Panc1 (cell line): ENCODE measurements around the gene KDM5A. TPM values are rescaled to one million over a fixed set of nuclear protein-coding genes. Genes with fewer than 3 reads are reported as not detected.

Experiments used
- ATAC-seq: fragments of 200-7000 bp; cut with Tn5 transposase; 2 replicates; pipeline ENCODE4 v1.9.1; 2020; ENCODE audit warnings: mild to moderate bottlenecking, moderate library complexity
- BruUV-seq: library from RNA; stranded (reverse); fragments of 400-500 nt; replicated peaks from 2 replicates; lab custom pipeline; 2021; lab: Mats Ljungman, UMichigan
- CTCF ChIA-PET: fragments of 300-600 bp; sonication (Branson Sonifier 250); formaldehyde crosslinking; loops from one replicate; lab custom pipeline; 2022; ENCODE audit warnings: antibody characterized with exemption; lab: Charles Lee
- POLR2A ChIA-PET: fragments of 300-600 bp; sonication (Branson Sonifier 250); formaldehyde crosslinking; loops from one replicate; lab custom pipeline; 2022; ENCODE audit warnings: antibody characterized with exemption; lab: Charles Lee
- DNase-seq: peaks from one replicate; pipeline ENCODE4 v3.0.0-alpha.2; 2010; ENCODE audit warnings: low read depth, low spot score
- H3K27ac ChIP-seq: 2 replicates; pipeline ENCODE4 v1.5.1; 2011; ENCODE audit warnings: mild to moderate bottlenecking, low read length, inconsistent platforms
- H3K27me3 ChIP-seq: fragments of 200-500 bp; sonication (Bioruptor generic); 2 replicates; pipeline ENCODE4 v1.6.0; 2014; ENCODE audit warnings: low read length, inconsistent platforms; ENCODE audit not compliant: control insufficient read depth, insufficient read depth
- H3K36me3 ChIP-seq: fragments of 200-500 bp; sonication (Bioruptor generic); 2 replicates; pipeline ENCODE4 v1.5.1; 2014; ENCODE audit warnings: inconsistent platforms, mild to moderate bottlenecking, low read length, moderate library complexity; ENCODE audit not compliant: control insufficient read depth, insufficient read depth
- H3K4me1 ChIP-seq: 2 replicates; pipeline ENCODE4 v1.5.1; 2011; ENCODE audit warnings: inconsistent platforms, mild to moderate bottlenecking, low read length, moderate library complexity; ENCODE audit not compliant: control insufficient read depth, insufficient read depth
- H3K4me3 ChIP-seq, 2 experiments: 2 replicates each; pipeline ENCODE4 v1.5.1; 2011 to 2012; ENCODE audit warnings: low read depth in 2 of 2, low read length in 2 of 2, mild to moderate bottlenecking in 2 of 2, inconsistent platforms in 1 of 2, moderate library complexity in 1 of 2
- H3K9me3 ChIP-seq: fragments of 200-500 bp; sonication (Bioruptor generic); 2 replicates; pipeline ENCODE4 v1.5.1; 2014; ENCODE audit warnings: low read depth, mild to moderate bottlenecking, inconsistent platforms, low read length, moderate library complexity; ENCODE audit not compliant: control insufficient read depth, insufficient read depth
- CTCF ChIP-seq: fragments of 450-650 bp; IDR thresholded peaks from 2 replicates; pipeline ENCODE4 v1.5.1; 2017; ENCODE audit warnings: mild to moderate bottlenecking
- POLR2AphosphoS5 ChIP-seq: IDR thresholded peaks from 2 replicates; pipeline ENCODE4 v1.6.1; 2012; ENCODE audit warnings: mild to moderate bottlenecking, low read depth, low read length, moderate library complexity
- SIN3A ChIP-seq: IDR thresholded peaks from 2 replicates; pipeline ENCODE4 v1.6.1; 2012; ENCODE audit warnings: low read depth, mild to moderate bottlenecking, low read length, moderate library complexity, borderline replicate concordance; ENCODE audit not compliant: insufficient read depth
- TCF7L2 ChIP-seq: IDR thresholded peaks from 2 replicates; pipeline ENCODE4 v1.6.1; 2011; ENCODE audit warnings: mild to moderate bottlenecking, low read depth, low read length, inconsistent platforms
- in situ Hi-C: cut with HindIII; loops from 2 replicates; pipeline ENCODE4 v1.10.0; 2016; ENCODE audit warnings: low sequenced_read_pairs, low pct_unique_long_range_greater_than_20kb
- intact Hi-C: fragments of 100-400 bp; cut with micrococcal nuclease; formaldehyde crosslinking; loops from one replicate; pipeline ENCODE4 v1.10.0; 2022; ENCODE audit not compliant: unreplicated experiment
- total RNA-seq: library from RNA; stranded (reverse); gene quantifications from one replicate; pipeline ENCODE4 v1.2.1, GENCODE V29; 2021; ENCODE audit not compliant: unreplicated experiment
- TF ChIP-seq, protein P1 (sequence below), 2 experiments: IDR thresholded peaks; 2 replicates each; pipeline ENCODE4 v1.6.1; 2011 to 2012; ENCODE audit warnings: low read depth in 2 of 2, control low read depth in 1 of 2, low read length in 1 of 2, mild to moderate bottlenecking in 1 of 2, moderate library complexity in 1 of 2; ENCODE audit not compliant: insufficient read depth in 1 of 2

KDM5A gene
- total RNA-seq, 1 experiment from 2014 or later: 49.0 TPM

GRCh38 chr12:366820-367219, 22.3 kb downstream of the KDM5A start:
- no peaks in the 10 kb centered on the region for H3K9me3 ChIP-seq
- ATAC-seq: no peak
- intact Hi-C loops: no loop called here
- in situ Hi-C loops: no loop called here
- TF ChIP-seq CTCF: no peak
- TF ChIP-seq, protein P1, sequence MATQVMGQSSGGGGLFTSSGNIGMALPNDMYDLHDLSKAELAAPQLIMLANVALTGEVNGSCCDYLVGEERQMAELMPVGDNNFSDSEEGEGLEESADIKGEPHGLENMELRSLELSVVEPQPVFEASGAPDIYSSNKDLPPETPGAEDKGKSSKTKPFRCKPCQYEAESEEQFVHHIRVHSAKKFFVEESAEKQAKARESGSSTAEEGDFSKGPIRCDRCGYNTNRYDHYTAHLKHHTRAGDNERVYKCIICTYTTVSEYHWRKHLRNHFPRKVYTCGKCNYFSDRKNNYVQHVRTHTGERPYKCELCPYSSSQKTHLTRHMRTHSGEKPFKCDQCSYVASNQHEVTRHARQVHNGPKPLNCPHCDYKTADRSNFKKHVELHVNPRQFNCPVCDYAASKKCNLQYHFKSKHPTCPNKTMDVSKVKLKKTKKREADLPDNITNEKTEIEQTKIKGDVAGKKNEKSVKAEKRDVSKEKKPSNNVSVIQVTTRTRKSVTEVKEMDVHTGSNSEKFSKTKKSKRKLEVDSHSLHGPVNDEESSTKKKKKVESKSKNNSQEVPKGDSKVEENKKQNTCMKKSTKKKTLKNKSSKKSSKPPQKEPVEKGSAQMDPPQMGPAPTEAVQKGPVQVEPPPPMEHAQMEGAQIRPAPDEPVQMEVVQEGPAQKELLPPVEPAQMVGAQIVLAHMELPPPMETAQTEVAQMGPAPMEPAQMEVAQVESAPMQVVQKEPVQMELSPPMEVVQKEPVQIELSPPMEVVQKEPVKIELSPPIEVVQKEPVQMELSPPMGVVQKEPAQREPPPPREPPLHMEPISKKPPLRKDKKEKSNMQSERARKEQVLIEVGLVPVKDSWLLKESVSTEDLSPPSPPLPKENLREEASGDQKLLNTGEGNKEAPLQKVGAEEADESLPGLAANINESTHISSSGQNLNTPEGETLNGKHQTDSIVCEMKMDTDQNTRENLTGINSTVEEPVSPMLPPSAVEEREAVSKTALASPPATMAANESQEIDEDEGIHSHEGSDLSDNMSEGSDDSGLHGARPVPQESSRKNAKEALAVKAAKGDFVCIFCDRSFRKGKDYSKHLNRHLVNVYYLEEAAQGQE (IDR thresholded peaks at IDR 0.05; ENCODE audit: insufficient read depth in 1 of 2, low read depth in 2 of 2, low read length in 1 of 2): no peak
- no peak for TF ChIP-seq POLR2AphosphoS5
- H3K36me3 ChIP-seq: peaks cover 4% of the 10 kb centered on the region
- no peaks in the 10 kb centered on the region for H3K27me3 ChIP-seq
- no peak overlapping the region for H3K27ac ChIP-seq
- CTCF ChIA-PET: no interaction called here
- DNase-seq: no peak
- no TSS peak for BruUV-seq
- no peaks in the 10 kb centered on the region for H3K4me1 ChIP-seq
- POLR2A ChIA-PET: no interaction called here
- H3K4me3 ChIP-seq: no peak overlapping the region

DNA sequence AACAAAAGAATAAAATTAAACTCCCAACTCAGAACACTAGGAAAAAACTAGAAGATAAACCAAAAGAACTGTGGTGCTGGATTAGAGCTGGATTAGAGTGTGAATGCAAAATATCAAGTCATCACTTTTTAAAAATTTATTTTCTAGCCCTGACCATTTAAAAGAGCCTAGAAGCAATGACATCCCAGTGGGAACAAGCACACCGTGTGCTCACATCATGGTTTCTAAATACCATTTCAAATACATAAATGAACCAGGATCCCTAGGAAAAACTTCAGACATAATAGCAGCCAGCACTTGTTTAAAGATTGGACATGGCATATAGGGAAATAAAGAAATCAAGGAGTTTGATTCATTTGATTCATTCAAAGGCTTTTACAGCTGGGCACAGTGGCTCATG, 30.0 kb downstream of the KDM5A start:
- intact Hi-C loops (no loop called here), in situ Hi-C loops (no loop called here)
- no peak for ATAC-seq
- no peaks in the 10 kb centered on the region for H3K9me3 ChIP-seq
- H3K4me1 ChIP-seq: no peaks in the 10 kb centered on the region
- ChIA-PET CTCF (no interaction called here), POLR2A (no interaction called here)
- no peak overlapping the region for H3K4me3 ChIP-seq
- no peak for DNase-seq
- no peak overlapping the region for H3K27ac ChIP-seq
- TF ChIP-seq, protein P1 (IDR thresholded peaks at IDR 0.05; ENCODE audit: insufficient read depth in 1 of 2, low read depth in 2 of 2, low read length in 1 of 2): no peak
- no peak for TF ChIP-seq POLR2AphosphoS5
- no peak for TF ChIP-seq CTCF
- no peak for TF ChIP-seq TCF7L2
- TF ChIP-seq SIN3A: no peak
- no peaks in the 10 kb centered on the region for H3K27me3 ChIP-seq
- no TSS peak for BruUV-seq
- H3K36me3 ChIP-seq: peaks cover 16% of the 10 kb centered on the region
